ENCODE data around the gene AASDH.

- TF ChIP-seq CTCF (conservative IDR thresholded peaks at IDR 0.05; ENCODE audit: low read length) = no peak
- TF ChIP-seq EZH2phosphoT487 (IDR thresholded peaks at IDR 0.05; ENCODE audit: borderline replicate concordance) = no peak
Observed at GRCh38 chr4:56434599-56435139, 47.4 kb upstream of the AASDH start.

Data from Loucy (cell line).